HG02981 (cell line): Measurements from ENCODE around the gene XYLT1.

Experiments used
- ATAC-seq: cut with Tn5 transposase; IDR thresholded peaks from one replicate; pipeline ENCODE4 v1.9.1; 2021; ENCODE audit warnings: mild to moderate bottlenecking, moderate library complexity; ENCODE audit not compliant: unreplicated experiment

The XYLT1 gene

GRCh38 chr16:17379121-17379571 lies 91.6 kb downstream of the XYLT1 start:
- no peak for ATAC-seq

GRCh38 chr16:17377360-17378324 lies 93.1 kb downstream of the XYLT1 start:
- no peak for ATAC-seq

GRCh38 chr16:17375461-17376304 lies 95.1 kb downstream of the XYLT1 start:
- no peak for ATAC-seq

GRCh38 chr16:17374668-17375255 lies 96.0 kb downstream of the XYLT1 start:
- ATAC-seq, result no peak

GRCh38 chr16:17373533-17373932 lies 97.2 kb downstream of the XYLT1 start:
- no peak for ATAC-seq

GRCh38 chr16:17372386-17372785 lies 98.4 kb downstream of the XYLT1 start:
- no peak for ATAC-seq

- no peak for ATAC-seq
These were observed 99.5 kb downstream of the XYLT1 start for GRCh38 chr16:17371299-17371698.

GRCh38 chr16:17370731-17371285 lies 100.0 kb downstream of the XYLT1 start:
- no peak for ATAC-seq

GRCh38 chr16:17370223-17370707 lies 100.5 kb downstream of the XYLT1 start:
- no peak for ATAC-seq

GRCh38 chr16:17369421-17370222 lies 101.1 kb downstream of the XYLT1 start:
- ATAC-seq, result no peak

- ATAC-seq, result no peak
These were observed 101.8 kb downstream of the XYLT1 start for GRCh38 chr16:17368951-17369350.

GRCh38 chr16:17368446-17368845 lies 102.3 kb downstream of the XYLT1 start:
- no peak for ATAC-seq

- ATAC-seq, result no peak
These were observed 102.8 kb downstream of the XYLT1 start for GRCh38 chr16:17367923-17368322.

GRCh38 chr16:17367036-17367435 lies 103.7 kb downstream of the XYLT1 start:
- ATAC-seq, result no peak

GRCh38 chr16:17366299-17366961 lies 104.3 kb downstream of the XYLT1 start:
- no peak for ATAC-seq

- no peak for ATAC-seq
These were observed 105.0 kb downstream of the XYLT1 start for GRCh38 chr16:17365591-17366298.

- ATAC-seq, result no peak
These were observed 105.6 kb downstream of the XYLT1 start for GRCh38 chr16:17365211-17365541.

- ATAC-seq, result no peak
These were observed 106.2 kb downstream of the XYLT1 start for GRCh38 chr16:17364319-17365210.
